ENCODE measurements around the gene LDLRAD2.

The LDLRAD2 gene

DNA sequence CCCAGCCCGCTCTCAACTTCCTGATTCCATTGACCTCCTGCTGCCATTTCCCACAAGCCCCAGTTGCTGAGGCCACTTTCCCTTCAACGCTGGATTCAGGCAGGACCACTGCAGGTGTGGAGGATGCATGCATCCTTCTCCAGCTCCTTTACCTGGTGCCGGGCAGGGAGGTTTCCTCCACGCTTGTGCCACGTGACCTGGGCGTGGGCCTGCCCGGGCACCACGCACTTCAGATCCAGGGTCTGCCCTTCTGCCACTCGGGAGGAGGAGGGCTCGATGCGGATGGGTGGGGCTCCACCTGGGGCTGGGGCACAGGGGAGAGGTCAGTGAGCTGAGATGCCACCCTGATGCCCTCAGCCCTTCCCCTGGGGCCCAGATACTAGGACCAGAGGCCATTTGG is 31.9 kb downstream of the LDLRAD2 start:
- no peak for DNase-seq (ENCODE audit: low spot score)

DNA sequence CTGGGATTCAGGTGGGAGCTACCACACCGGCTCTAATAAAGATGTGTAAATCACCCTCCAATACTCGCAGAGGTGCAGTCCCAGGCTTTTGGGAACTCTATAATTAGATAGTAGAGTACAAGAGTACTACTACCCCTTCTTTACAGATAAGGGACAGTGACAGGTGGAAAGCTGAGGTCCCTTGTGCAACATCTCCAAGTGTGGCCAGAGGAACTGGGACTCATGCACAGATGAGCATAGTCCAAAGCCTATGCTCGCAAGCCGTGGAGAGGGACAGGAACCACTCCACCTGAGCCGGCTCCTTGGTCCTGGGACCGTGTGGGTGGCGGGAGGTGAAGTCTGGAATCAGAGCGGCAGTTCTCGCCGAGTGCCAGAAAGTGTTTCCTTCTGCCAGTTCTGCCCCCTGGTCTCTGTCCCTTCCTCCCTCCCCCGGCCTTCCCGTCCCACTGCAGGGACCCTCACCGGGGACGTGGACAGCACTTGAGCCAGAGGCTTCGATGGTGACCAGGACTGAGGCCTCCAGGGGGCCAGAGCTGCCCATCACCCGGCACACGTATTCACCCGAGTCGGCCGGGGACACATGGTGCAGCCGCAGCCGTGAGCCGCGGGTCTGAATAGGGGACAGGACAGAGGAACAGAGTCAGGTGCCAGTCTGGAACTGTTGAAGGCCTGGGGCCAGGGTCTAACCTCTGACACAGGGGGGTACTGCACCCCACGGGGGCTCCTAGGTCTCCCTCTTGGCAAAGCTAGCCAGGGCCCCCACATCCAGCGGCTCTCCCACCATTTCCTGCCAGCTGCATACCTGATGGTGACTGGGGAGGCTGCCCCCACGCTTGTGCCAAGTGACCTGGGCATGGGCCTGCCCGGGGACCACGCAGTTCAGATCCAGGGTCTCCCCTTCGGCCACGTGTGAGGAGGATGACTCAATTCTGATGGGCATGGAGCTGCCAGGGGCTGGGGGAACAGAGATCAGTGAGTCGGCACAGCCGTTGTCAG is 33.9 kb downstream of the LDLRAD2 start:
- DNase-seq (ENCODE audit: low spot score) = no peak

DNA sequence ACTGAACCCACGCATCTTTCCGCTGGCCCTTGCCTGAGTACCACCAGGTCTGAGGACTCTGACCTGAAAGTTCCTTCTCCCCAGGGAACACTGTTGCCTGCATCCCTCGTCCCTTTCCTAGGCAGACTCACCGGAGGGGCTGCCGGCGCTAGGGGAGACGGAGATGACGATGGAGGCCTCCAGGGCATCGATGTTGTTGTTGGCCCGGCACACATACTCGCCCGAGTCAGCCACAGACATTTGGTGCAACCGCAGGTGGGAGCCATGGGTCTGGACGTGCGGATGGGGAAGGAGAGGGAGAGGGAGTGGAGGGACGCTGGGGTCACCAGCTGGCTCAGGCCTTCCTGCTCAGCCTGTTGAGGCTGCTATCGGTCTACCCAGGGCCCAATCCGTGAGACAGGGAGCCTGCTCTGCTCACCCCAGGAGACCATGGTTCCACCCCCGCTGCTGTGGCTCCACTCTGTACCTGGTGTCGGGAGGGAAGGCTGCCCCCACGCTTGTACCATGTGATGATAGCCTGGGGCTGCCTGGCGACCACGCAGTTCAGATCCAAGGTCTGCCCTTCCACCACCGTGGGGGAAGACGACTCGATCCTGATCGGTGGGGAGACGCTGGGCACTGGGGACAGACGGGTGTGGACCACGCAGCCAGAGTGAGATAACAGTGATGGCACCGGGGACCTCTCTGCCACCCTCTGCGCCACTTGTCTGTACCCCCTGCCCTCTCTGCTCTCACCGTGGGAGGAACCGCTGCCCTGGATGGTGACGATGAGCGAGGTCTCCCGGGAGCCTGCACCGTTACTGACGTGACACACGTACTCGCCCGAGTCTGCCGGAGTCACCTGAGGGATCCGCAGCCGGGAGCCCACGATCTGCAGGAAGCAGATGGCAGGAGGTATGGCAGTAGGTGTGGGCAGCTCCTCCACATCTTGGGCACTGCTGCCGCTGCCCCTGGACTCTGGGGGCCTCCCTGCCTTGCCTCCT is 35.4 kb downstream of the LDLRAD2 start:
- no peak for DNase-seq (ENCODE audit: low spot score)

DNA sequence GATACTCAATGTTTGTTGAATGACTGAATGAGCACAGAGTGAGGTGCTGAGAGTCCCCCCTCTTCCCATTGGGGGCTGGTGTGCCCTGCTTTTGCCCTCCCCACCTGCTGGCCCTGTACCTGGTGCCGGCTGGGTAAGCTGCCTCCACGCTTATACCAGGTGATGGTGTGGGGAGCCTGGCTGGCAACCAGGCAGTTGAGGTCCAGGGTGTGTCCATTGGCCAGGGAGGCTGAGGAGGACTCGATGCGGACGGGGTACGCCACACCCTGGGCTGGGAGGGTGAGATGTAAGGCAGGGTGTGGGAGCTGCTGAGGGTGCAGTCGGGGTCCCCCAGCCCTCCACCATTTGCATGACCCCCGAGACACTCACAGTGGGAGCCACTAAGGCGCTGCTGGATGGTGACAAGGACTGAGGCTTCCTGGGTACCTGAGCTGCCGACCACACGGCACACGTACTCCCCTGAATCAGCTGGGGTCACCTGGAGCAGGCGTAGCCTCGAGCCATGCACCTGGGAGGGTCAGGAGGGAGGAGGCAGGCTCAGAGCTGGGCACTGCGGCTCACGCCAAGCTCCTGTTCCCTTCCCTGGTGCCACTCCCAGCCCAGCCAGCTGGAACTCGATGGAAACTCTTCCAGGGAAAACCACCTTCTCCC is 36.6 kb downstream of the LDLRAD2 start:
- DNase-seq (ENCODE audit: low spot score) = no peak

DNA sequence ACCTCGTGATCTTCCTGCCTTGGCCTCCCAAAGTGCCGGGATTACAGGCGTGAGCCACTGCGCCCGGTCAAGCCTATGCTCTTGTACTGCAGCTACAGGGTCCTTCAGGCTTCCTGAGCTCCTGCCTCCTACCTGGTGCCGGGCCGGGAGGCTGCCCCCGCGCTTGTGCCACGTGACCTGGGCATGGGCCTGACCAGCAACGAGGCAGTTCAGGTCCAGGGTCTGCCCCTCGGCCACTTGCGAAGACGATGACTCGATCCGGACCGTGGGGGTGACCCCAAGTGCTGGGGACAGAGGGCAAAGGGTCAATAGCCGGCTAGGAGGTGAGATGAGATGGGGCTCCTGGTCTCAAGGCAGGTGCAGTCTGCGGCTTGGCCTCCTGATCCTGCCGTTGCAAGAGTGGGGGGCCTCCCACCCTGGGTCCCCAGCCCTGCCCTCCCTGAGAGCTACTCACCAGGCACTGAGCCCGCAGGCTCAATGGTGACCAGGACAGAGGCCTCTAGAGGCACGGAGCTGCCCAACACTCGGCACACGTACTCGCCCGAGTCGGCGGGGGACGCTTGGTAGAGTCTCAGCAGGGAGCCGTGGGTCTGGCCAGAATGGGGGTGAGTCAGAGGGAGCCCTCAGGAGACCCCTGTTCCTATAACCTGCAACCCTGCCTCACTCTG is 38.0 kb downstream of the LDLRAD2 start:
- DNase-seq (ENCODE audit: low spot score) = no peak

DNA sequence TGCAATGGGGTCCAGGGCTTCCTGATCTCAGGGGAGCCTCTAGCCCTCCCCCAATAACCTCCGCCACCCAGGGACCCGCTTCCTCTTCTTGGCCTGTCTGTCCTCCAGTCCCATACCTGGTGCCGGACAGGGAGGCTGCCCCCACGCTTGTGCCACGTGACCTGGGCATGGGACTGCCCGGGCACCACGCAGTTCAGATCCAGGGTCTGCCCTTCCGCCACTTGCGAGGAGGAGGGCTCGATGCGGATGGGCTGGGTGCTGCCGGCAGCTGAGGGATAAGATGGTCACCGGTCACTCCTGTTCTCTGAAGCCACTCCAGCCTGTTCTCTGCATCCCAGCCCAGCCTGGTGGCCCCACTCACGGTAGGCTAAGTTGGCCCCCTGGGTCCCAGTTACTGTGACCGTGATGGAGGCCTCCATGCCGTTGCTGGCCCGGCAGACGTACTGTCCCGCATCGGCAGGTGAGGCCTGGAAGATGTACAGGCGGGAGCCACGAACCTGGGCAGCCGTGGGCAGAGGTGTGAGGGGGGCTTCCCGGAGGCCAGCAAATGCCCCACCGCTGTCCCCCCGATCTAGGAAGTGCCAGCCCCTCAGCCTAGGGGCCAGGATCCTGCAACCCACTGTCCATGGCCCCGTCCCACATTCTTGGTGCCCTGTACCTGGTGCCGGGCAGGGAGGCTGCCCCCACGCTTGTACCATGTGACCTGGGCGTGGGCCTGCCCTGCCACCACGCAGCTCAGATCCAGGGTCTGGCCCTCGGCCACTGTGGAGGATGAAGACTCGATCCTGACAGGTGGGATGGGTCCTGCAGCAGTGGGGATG is 39.6 kb downstream of the LDLRAD2 start:
- DNase-seq (ENCODE audit: low spot score) = no peak

DNA sequence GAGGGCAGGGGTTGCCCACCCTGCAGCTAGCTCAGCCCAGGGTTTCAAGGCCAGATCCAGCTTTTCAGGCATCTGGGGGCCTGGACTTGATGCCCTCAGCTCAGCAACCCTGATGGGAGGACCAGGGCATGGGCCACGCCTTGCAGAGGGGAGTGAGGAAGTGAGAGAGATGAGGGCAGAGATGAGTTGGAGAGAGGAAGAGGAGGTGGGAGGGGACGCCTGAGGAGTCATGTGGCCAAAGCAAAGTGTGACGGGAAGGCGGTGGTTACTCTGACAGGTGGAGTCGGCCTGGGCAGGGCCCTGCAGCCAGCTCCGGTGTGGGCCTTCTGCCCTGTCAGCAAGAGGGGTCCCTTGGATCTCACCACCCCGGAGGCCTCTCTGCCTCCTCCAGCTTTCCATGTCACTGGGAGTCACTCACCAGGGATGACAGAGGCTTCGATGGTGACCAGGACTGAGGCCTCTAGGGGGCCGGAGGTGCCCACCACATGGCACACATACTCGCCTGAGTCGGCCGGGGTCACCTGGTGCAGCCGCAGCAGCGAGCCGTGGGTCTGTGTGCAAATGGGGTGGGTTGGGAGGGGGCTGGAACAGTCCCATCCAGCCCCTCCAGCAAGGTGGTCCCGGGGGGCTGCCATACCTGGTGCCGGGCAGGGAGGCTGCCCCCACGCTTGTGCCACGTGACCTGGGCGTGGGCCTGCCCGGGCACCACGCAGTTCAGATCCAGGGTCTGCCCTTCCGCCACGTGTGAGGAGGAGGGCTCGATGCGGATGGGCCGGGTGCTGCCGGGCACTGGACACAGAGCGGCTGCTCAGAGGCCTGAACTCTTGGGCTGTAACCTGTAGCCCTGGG is 40.4 kb downstream of the LDLRAD2 start:
- no peak for DNase-seq (ENCODE audit: low spot score)

DNA sequence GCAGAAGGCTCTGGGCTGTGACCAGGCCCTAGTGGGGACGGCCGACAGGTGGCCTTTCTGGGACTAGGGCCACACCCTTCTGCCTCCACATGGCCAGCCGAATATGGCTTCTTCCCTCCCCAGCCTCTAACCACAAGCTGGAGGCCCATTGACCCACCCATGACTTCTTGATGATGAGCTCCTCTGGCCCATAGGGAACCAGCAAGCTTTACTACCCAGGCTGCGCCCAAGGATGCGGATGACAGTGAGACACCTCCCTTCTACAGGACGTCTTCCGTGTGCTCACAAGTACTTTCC is 41.0 kb downstream of the LDLRAD2 start:
- DNase-seq (ENCODE audit: low spot score) = no peak

DNA sequence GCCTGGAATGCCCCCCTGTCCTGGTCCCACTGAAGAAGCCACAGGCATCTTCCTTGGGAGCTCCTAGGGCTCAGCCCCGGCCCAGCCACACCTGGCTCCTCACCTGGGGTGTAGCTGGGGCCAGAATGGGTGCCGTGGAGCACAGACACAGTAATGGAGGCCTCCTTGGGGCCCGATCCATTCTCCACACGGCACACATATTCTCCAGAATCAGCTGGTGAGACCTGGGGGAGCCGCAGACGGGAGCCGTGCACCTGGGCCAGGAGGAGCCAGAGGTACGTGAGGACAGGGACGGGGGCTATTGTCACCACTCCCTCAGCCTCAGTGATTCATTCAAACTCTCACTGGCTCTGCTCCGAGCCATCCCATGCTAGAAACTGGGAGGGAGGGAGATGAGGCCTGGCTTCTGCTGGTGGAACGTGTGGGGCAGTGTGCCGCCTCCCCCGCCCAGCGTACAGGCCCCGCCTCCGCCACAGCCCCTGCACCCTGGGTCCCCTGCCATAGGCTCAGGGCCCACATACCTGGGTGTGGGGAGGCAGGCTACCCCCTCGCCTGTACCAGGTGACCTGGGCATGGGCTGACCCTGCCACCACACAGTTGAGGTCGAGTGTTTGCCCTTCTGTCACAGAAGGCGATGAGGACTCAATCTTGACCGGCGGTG is 42.2 kb downstream of the LDLRAD2 start:
- DNase-seq (ENCODE audit: low spot score) = no peak

DNA sequence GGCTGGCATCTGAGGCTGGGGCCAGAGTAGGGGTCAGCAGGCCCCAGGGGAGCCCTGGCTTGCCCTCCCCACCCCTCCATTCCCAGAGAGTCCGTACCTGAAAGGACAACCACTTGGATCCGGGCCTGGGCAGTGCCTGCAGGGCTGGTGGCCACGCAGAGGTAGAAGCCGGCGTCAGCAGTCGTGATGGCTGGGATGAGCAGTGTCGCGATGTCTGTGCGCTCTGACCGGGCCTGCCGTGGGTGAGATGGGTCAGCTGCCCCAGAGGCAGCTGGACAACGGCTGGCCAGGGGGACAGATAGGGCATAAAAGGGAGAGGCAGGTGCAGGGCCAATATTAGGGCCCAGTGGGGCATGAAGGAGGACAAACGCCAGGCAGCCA is 42.7 kb downstream of the LDLRAD2 start:
- DNase-seq (ENCODE audit: low spot score) = no peak

DNA sequence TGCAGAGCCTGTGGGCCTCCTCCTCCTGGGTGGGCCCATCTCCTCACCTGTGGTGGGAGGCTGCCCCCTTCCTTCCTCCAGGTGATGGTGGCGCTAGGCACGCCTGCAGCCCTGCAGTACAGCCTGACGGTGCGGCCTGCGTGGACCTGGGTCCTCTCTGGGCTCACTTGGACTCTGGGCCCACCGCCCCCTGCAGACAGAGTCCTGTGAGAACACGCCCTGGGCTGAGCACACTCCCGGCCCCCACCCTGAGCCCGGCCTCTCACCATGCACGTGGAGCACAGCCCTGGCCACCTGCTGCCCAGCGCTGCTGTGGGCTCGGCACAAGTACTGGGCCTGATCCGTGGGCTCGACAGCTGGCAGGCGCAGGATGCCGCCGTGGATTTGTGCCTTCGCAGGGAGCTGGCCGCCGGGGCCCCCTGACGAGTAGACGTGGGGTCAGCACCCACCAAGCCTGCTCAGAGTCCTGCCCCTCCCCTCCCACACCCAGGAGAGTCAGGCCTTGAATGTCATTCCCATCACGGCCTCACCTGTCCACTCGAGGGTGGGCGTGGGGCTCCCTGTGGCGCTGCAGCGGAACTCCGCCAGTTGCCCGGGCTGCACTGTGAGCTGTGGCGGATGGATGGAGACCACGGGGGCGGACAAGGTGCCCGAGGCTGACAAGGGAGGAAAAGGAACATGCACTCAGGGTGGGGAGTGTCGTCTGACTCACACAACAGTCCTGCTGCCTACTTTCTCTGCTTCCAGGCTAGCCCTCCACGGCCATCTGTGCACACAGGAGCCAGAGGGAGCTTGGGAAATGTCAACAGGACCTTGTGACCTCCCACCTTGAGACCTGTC is 43.4 kb downstream of the LDLRAD2 start:
- DNase-seq (ENCODE audit: low spot score) = no peak

DNA sequence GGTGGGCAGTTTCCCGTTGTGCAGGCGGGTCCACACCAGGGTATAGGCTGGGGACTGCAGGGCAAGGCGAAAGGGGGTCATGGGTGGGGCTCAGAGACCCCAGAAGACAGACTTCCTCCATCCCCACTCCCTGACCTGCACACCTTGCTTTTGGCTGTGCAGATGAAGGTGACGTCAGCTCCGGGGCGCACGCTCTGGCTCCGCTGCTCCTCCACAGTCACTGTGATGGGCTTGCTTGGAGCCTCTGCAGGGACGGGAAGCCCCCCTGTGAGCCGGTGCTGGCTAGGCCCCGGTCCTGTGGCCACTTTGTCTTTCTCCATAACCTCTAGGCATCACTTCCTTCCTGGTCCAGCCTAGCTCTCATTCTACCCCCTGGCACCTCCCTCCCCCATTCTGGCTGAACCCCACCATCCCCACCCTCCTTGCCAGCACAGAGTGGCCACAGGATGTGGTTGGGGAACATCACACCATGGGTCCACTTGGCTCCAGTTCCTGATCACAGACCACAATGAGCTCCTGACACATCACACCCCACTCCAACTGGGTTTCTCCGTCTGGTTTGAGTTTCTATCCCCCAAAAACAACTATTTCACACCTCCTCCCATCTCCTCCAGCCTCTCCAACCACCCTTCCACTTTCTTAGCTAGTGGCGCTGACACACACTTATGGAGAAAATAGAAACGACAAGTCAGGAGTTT is 45.2 kb downstream of the LDLRAD2 start:
- no peak for DNase-seq (ENCODE audit: low spot score)

DNA sequence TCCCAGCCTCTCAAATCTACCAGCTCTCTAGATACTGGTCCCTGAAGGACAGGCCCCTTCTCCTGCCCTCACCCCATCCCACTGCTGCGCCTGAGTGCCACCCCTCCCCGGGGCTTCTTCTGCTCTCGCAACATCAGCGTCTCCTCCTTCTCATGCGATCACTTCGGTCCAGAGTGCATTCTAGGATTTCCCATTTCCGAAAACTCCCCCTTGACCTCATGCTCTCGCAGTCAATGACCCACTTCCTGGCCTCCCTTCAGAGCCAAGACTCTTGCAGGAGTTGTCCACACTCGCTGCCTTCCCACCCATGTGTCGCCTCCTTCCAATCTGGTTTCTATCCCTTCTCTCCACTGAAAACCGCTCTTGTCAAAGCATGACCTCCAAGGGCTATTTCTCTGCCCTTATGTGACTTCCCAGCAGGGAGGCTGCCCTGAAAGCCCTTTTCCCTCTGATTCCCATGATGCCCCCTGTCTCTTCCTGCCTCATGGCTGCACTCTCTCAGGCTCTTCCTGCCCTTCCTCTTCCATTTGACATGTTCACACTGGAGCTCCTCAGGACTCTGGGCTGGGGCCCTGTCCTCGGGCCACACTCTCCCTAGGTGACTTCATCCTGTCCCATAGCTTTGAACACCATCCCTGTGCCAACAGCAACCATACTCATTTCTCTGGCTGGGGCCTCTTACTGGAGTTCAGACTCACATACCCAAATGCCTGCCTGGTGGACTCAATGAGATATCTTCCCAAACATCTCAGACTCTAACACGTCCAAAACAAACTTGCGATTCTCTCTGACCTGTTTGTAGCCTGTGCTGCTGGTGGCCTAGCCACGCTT is 46.0 kb downstream of the LDLRAD2 start:
- DNase-seq (ENCODE audit: low spot score) = peak; percentile 38

DNA sequence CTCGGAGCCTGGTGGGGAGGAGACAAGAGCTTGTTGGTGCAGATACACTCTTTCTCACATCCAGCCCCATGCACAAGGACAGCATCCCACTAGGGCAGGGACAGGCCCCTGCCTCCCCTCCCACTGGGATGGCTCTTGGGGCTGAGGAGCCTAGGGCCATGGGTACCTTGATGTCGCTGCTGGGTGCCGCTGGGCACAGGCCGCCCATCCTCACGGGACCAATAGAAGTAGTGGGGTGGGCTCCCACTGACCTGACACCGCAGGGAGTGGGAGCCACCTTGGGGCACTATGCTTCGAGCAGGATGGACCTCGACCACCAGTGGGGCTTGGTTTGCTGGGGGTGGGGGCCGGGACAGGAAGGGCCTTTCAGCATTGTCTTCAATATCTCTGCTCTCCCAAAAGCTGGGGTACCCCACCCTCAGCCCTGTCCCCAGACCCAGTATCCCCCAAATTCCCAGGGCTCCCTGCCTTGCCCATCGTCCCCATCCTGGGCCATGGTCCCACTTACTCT is 47.7 kb downstream of the LDLRAD2 start:
- DNase-seq (ENCODE audit: low spot score) = no peak

DNA sequence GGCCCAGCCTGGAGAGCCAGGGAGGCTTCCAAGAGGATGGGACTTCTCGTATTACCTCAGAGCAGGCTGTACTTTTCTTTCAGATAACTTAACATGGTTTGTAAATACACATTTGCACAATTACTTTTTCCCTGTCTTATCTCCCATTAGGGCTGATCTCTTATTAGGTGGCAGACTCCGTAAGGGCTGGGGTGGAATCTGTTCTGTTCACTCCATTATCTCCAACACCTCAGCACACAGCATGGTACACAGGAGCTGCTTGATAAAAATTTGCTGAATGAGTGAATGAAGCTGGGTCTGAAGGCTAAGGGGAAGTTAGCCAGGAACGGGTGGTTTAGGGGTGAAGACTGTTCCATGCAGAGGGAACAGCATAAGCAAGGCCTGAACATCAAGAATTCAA is 48.9 kb downstream of the LDLRAD2 start:
- no peak for DNase-seq (ENCODE audit: low spot score)

DNA sequence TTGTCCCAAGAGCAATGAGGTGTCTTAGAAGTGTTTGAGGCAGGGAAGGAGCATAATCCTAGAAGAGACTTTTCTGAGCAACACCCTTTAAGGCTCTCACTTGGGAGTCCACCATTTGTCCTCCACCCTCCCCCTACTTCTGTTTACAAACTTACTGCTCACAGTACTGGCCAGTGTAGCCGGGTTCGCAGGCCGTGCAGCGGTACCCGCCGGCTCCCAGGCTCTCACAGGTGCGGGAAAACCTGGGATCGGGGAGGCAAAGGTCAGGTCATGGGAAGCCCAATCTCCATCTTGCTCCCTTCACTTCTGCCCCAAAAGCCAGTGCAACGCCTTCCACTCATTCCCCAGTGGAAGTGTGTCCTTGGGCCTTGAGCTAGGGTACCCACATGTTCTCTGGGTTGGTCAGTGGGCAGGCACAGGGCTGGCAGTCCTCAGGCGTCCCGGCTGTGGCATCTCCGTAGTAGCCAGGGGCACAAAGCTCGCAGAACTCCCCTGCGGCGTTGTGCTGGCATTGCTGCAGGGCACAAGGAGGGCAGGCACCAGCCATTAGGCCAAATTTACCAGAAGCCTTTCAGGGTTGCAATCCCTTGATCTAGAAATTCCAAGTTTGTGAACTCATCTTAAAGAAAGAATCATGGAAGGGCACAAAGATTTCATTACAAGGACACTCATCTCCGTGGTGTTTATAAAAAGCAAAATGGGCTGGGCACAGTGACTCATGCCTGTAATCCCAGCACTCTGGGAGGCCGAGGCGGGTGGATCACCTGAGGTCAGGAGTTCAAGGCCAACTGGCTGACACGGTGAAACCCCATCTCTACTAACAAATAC is 49.8 kb downstream of the LDLRAD2 start:
- DNase-seq (ENCODE audit: low spot score) = no peak
